Subcutaneous abdominal adipose tissue (tissue), 5 donors: ENCODE measurements around the gene GIPC3.
"Not testable (repeated sequence)": the region's sequence is repeated elsewhere in the genome, so short reads cannot be mapped to it uniquely, and the experiment has no call there.

Source experiments
- H3K27ac ChIP-seq: one replicate; pipeline ENCODE4 v1.7.0; 2013; ENCODE audit warnings: low read depth, mild to moderate bottlenecking, inconsistent platforms, low read length, moderate library complexity
- H3K27me3 ChIP-seq, 5 donors: one replicate each; pipeline ENCODE4 v1.7.0; 2013; ENCODE audit warnings: low read length in 5 of 5, inconsistent platforms in 1 of 5; ENCODE audit not compliant: control insufficient read depth in 5 of 5, insufficient read depth in 4 of 5
- H3K36me3 ChIP-seq, 5 donors: one replicate each; pipeline ENCODE4 v1.7.0; 2013; ENCODE audit warnings: low read length in 5 of 5; ENCODE audit not compliant: control insufficient read depth in 5 of 5, insufficient read depth in 5 of 5
- H3K4me1 ChIP-seq, 5 donors: one replicate each; pipeline ENCODE4 v1.7.0; 2013; ENCODE audit warnings: low read length in 5 of 5, mild to moderate bottlenecking in 3 of 5, moderate library complexity in 1 of 5; ENCODE audit not compliant: control insufficient read depth in 5 of 5, insufficient read depth in 5 of 5
- H3K4me3 ChIP-seq, 5 donors: one replicate each; pipeline ENCODE4 v1.7.0; 2013; ENCODE audit warnings: low read length in 5 of 5, low read depth in 1 of 5
- H3K9ac ChIP-seq, 5 donors: one replicate each; pipeline ENCODE4 v1.7.0; 2013; ENCODE audit warnings: low read length in 5 of 5, mild to moderate bottlenecking in 4 of 5, moderate library complexity in 3 of 5
- H3K9me3 ChIP-seq, 5 donors: one replicate each; pipeline ENCODE4 v1.7.0; 2013; ENCODE audit warnings: low read length in 5 of 5; ENCODE audit not compliant: control insufficient read depth in 5 of 5
- donor health status: healthy.
- donor health status: healthy.
- donor health status: healthy.
- donor health status: healthy.
- donor health status: healthy.

GIPC3 gene

DNA sequence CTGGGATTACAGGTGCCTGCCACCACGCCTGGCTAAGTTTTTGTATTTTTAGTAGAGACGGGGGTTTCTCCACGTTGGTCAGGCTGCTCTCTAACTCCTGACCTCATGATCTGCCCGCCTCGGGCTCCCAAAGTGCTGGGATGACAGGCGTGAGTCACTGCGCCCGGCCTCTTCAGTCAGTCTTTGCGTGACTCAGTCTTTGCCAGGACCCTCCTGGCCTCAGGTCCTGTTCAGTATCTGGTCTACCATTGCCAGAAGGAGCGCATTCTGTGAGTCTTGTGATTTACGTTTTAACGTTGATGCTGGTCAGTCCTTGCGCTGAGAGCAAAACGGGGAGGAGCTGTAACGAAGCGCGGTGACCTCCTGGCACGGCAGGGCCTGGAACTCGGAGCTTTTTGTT lies 20.1 kb upstream of the GIPC3 start:
- H3K4me3 ChIP-seq = no peak overlapping the region
- H3K36me3 ChIP-seq = no peaks in the 10 kb centered on the region
- no peaks in the 10 kb centered on the region for H3K9me3 ChIP-seq
- H3K27me3 ChIP-seq = no peaks in the 10 kb centered on the region
- H3K27ac ChIP-seq = no peak overlapping the region
- no peaks in the 10 kb centered on the region for H3K4me1 ChIP-seq
- H3K9ac ChIP-seq = no peak overlapping the region

- H3K27me3 ChIP-seq, H3K36me3 ChIP-seq, H3K4me3 ChIP-seq, H3K9ac ChIP-seq, H3K9me3 ChIP-seq, H3K27ac ChIP-seq: not testable (repeated sequence)
- peaks cover 1 to 18% (median 16%) of the 10 kb centered on the region in 5 donors for H3K4me1 ChIP-seq
Observed at GRCh38 chr19:3570042-3570441, 15.2 kb upstream of the GIPC3 start.

DNA sequence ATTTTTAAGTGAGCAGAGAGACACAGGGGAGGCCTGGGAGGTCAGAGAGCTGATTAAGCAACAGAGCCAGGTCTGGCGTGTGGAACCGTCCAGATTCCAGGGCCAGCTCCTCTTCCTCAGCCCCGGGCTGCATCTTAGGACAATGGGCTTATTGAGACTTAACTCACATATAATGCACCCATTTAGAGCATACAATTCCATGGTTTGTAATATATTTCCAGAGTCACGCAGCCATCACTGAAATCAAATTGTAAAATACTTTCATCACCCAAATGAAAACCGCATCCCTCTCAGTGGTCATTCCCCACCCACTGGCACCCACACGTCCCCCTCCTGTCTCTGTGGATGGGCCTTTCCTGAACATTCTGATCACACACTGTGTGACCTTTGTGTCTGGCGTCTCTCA lies 14.7 kb upstream of the GIPC3 start:
- H3K9me3 ChIP-seq = no peaks in the 10 kb centered on the region
- no peak overlapping the region for H3K9ac ChIP-seq
- no peaks in the 10 kb centered on the region for H3K27me3 ChIP-seq
- peaks cover 0 to 6% (median 3%) of the 10 kb centered on the region in 5 donors for H3K36me3 ChIP-seq
- peaks cover 1 to 20% (median 16%) of the 10 kb centered on the region in 5 donors for H3K4me1 ChIP-seq
- no peak overlapping the region for H3K4me3 ChIP-seq
- H3K27ac ChIP-seq = no peak overlapping the region

GRCh38 chr19:3572132-3572854 lies 13.0 kb upstream of the GIPC3 start:
- peaks cover 0 to 15% (median 5%) of the 10 kb centered on the region in 5 donors for H3K36me3 ChIP-seq
- H3K4me3 ChIP-seq = peak overlapping the region; percentile 69 to 82 (median 74)
- H3K4me1 ChIP-seq = peaks cover 4 to 31% (median 28%) of the 10 kb centered on the region in 5 donors
- no peaks in the 10 kb centered on the region for H3K9me3 ChIP-seq
- no peaks in the 10 kb centered on the region for H3K27me3 ChIP-seq
- H3K27ac ChIP-seq = no peak overlapping the region
- peak overlapping the region in 4 of 5 donors; percentile 26 to 80 (median 66) for H3K9ac ChIP-seq

GRCh38 chr19:3572855-3573161 lies 12.5 kb upstream of the GIPC3 start, which contains the start of gene HMG20B:
HMG20B (plus strand) TSS chr19:3572944; CDS start chr19:3573310, 366 bp downstream.
- peaks cover 0 to 15% (median 5%) of the 10 kb centered on the region in 5 donors for H3K36me3 ChIP-seq
- no peaks in the 10 kb centered on the region for H3K27me3 ChIP-seq
- H3K9me3 ChIP-seq = no peaks in the 10 kb centered on the region
- peak within 1 kb of the TSS in 4 of 5 donors; percentile 60 to 80 (median 72) for H3K9ac ChIP-seq
- H3K4me1 ChIP-seq = peaks cover 4 to 31% (median 28%) of the 10 kb centered on the region in 5 donors
- H3K27ac ChIP-seq = no peak within 1 kb of the TSS
- H3K4me3 ChIP-seq = peak within 1 kb of the TSS; percentile 71 to 83 (median 82)

- Histone ChIP-seq H3K27ac (no peak overlapping the region), H3K27me3 (no peaks in the 10 kb centered on the region), H3K4me1 (peaks cover 4 to 31% (median 28%) of the 10 kb centered on the region in 5 donors)
Observed at GRCh38 chr19:3573162-3573857, 12.0 kb upstream of the GIPC3 start.

DNA sequence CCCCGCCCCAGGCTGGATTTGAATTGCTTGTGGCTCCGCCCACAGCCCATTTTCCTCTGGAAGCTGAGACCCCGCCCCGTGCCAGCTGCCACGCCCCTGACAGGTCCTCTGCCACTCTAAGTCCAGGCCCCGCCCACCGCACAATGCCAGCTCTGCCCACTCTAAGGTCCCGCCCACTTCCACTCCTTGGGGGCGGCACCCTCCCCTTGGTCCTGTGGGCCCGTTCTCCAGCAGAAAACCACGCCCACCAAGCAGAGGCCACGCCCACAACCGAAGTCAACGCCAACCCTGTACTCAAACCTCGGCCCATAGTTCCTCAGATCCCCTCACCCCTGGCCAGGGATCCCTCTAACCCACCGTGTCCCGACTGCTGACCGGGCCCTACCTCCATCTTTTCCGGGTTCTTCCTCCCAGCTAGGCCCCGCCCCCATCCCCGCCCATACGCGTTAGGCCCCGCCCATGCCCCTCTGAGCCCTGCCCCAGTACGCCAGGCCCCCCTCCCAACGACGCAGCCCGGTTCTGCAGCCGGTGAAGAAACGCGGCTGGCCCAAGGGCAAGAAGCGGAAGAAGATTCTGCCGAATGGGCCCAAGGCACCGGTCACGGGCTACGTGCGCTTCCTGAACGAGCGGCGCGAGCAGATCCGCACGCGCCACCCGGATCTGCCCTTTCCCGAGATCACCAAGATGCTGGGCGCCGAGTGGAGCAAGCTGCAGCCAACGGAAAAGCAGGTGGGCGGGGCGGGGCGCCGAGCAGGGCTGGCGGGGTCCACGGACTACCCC lies 11.2 kb upstream of the GIPC3 start:
- H3K36me3 ChIP-seq = peaks cover 0 to 17% (median 5%) of the 10 kb centered on the region in 5 donors
- H3K27me3 ChIP-seq = no peaks in the 10 kb centered on the region
- peak overlapping the region in 4 of 5 donors; percentile 71 to 83 (median 78) for H3K4me3 ChIP-seq
- H3K27ac ChIP-seq = no peak overlapping the region
- peak overlapping the region in 1 of 5 donors; percentile 80 for H3K9ac ChIP-seq
- H3K9me3 ChIP-seq = no peaks in the 10 kb centered on the region
- peaks cover 4 to 31% (median 28%) of the 10 kb centered on the region in 5 donors for H3K4me1 ChIP-seq

More at GRCh38 chr19:3573162-3573857, 12.0 kb upstream of the GIPC3 start:
- peaks cover 0 to 15% (median 5%) of the 10 kb centered on the region in 5 donors for H3K36me3 ChIP-seq
- H3K9me3 ChIP-seq = no peaks in the 10 kb centered on the region
- H3K9ac ChIP-seq = peak overlapping the region in 4 of 5 donors; percentile 60 to 80 (median 68)
- peak overlapping the region in 4 of 5 donors; percentile 71 to 83 (median 78) for H3K4me3 ChIP-seq

DNA sequence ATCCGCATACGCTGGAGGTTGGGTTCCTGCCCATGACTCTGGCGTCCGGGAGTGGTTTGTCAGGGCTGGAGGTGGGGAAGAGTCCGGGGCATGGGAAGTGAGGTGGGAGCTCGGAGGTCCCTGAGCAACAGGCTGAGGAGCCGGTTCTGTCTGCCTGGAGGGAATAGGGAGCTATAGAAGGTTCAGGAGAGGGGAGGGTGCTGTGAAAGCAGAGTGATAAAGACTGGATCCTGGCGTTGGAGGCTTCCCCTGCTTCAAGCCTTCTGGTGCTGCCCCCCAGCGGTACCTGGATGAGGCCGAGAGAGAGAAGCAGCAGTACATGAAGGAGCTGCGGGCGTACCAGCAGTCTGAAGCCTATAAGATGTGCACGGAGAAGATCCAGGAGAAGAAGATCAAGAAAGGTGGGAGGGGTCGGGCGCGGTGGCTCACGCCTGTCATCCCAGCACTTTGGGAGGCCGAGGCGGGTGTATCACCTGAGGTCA lies 10.0 kb upstream of the GIPC3 start:
- H3K4me1 ChIP-seq = peaks cover 4 to 43% (median 32%) of the 10 kb centered on the region in 5 donors

DNA sequence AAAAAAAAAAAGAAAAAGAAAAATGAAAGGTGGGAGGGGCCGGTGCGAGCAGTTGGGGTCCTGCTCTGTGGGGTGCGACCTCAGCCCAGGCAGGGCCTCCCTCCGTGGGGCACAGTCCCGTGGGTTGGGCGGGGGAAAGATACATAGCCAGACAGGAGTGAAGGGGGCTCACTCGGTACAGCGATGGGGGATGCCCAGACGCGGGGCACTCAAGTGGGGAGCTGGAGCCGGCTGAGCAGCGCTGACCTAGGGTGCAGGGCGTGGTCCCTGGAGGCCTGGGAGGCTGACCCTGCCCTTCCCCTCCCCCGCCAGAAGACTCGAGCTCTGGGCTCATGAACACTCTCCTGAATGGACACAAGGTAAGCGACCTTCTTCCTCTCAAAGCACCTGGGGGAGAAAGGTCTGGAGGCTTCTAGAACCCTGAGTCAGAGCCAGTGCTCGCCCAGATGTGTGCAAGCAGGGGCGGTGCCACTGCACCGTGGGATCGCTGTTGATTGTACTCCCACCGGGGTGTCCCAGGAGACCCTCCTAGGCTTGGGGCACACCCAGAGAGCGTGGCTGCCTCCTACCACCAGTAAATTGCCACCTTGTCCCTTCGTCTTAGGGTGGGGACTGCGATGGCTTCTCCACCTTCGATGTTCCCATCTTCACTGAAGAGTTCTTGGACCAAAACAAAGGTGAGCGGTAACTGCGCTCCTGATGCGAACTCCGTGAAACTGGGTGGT lies 9.2 kb upstream of the GIPC3 start:
- Histone ChIP-seq H3K36me3 (peaks cover 0 to 17% (median 5%) of the 10 kb centered on the region in 5 donors), H3K4me1 (peaks cover 6 to 47% (median 37%) of the 10 kb centered on the region in 5 donors), H3K4me3 (peak overlapping the region in 3 of 5 donors; percentile 29 to 62 (median 36)), H3K27ac (no peak overlapping the region), H3K27me3 (no peaks in the 10 kb centered on the region), H3K9ac (peak overlapping the region in 1 of 5 donors; percentile 28), H3K9me3 (no peaks in the 10 kb centered on the region)

More for the DNA sequence above, 10.0 kb upstream of the GIPC3 start:
- Histone ChIP-seq H3K27me3 (no peaks in the 10 kb centered on the region), H3K9ac (no peak overlapping the region), H3K36me3 (peaks cover 0 to 17% (median 5%) of the 10 kb centered on the region in 5 donors), H3K27ac (no peak overlapping the region), H3K4me3 (no peak overlapping the region), H3K9me3 (no peaks in the 10 kb centered on the region)
